Left lung (tissue), 10 donors: ENCODE data around the gene ZFP1. TPM values are rescaled to one million over a fixed set of nuclear protein-coding genes. Genes with fewer than 3 reads are reported as not detected.
A peak's percentile ranks its signal among the peaks of the same experiment; 100 is the strongest.
"Not testable (repeated sequence)": the region's sequence is repeated elsewhere in the genome, so short reads cannot be mapped to it uniquely, and the experiment has no call there.

ENCODE experiments used
- ATAC-seq: fragments of 200-7000 bp; cut with Tn5 transposase; one replicate; pipeline ENCODE4 v1.9.1; 2020; ENCODE audit warnings: moderate library complexity
- DNase-seq, 4 donors: peaks; one replicate each; pipeline ENCODE4 v3.0.0-alpha.2; 2013 to 2020
- H3K27ac ChIP-seq, 2 donors: fragments of 200-600 bp; sonication (generic) in 1 of 2; one replicate each; pipeline versions ENCODE4 v1.5.0 to v1.8.0; 2020 to 2021
- H3K27me3 ChIP-seq, 2 donors: fragments of 200-600 bp; sonication (generic) in 1 of 2; one replicate each; pipeline versions ENCODE4 v1.5.0 to v1.8.0; 2020 to 2021
- H3K36me3 ChIP-seq, 2 donors: fragments of 200-600 bp; sonication (generic) in 1 of 2; one replicate each; pipeline versions ENCODE4 v1.5.0 to v1.8.0; 2020 to 2021
- H3K4me1 ChIP-seq, 2 donors: fragments of 200-600 bp; one replicate each; pipeline ENCODE4 v1.8.0; 2021
- H3K4me3 ChIP-seq, 2 donors: fragments of 200-600 bp; sonication (generic) in 1 of 2; one replicate each; pipeline versions ENCODE4 v1.5.0 to v1.8.0; 2020 to 2021; ENCODE audit warnings: mild to moderate bottlenecking in 1 of 2
- H3K9me3 ChIP-seq, 2 donors: fragments of 200-600 bp; sonication (generic) in 1 of 2; one replicate each; pipeline versions ENCODE4 v1.5.0 to v1.8.0; 2020 to 2021
- intact Hi-C, 2 donors: fragments of 100-400 bp; cut with DNase I; formaldehyde crosslinking; loops; one replicate each; pipeline versions ENCODE4 v1.11.2 to v1.14.2; 2022
- polyA plus RNA-seq, 6 donors: library from polyadenylated mRNA; unstranded; fragments of 120-200 nt; gene quantifications; one replicate each; pipeline ENCODE4 v1.2.1, GENCODE V29; 2013; ENCODE audit not compliant: insufficient read length in 6 of 6
- total RNA-seq, 2 donors: library from RNA; stranded (reverse); fragmentation: NEBNext Ultra II Directional; extraction: Animal tissue kit (Norgen Biotek cat#: 25700); gene quantifications; one replicate each; pipeline ENCODE4 v1.2.1, GENCODE V29; 2021
- TF ChIP-seq, protein P1 (sequence below), 2 donors: fragments of 200-600 bp; sonication (generic) in 1 of 2; IDR thresholded peaks; one replicate each; pipeline versions ENCODE4 v1.5.0 to v1.8.0; 2021; ENCODE audit warnings: antibody characterized with exemption in 2 of 2
- donor health status: DM: no; HTN: yes; CAD: no.
- donor health status: DM: no; HTN: no; CAD: no.

ZFP1 gene
- total and polyA plus RNA-seq, 8 donors, result 8.4 to 25.5 (median 22.4) TPM

DNA sequence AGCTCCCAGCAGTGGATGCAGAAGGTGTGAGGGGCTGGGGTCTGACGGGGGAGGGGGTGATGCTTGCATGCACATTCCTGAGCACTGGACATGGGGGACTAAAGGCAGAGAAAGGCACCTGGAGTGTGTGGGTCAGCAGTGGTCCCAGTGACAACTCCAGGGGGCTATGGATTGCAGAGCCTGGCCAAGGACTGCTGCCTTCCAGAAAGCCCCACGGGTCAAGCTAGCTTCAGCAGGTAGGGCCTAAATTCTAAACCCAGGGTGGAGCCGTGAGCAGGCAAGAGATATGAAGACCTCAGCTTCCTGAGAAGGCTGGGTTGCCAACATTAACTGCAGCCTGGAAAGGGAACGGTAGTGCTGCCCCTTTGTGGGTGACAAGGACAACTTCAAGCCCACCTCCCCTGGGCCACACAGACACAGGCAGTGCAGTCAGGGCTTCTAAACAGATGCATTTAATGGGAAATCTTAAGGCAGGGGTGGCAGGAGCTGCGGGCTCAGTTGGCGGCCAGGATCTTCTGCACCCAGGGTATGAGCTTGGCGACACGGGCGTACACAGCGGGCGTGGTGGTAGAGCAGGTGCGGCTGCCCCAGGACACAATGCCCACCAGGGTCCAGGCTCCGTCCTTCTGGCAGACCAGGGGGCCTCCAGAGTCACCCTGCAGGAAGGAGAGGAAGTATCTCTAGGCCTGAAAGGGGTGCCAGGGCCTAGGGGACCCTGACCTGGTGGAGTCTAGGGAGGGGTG is 55.5 kb downstream of the ZFP1 start:
- no peaks in the 10 kb centered on the region for H3K9me3 ChIP-seq
- H3K36me3 ChIP-seq, result no peaks in the 10 kb centered on the region
- H3K4me1 ChIP-seq, result no peaks in the 10 kb centered on the region
- DNase-seq (peak in 2 of 4 donors; percentile 22 to 51), ATAC-seq (no peak)
- H3K4me3 ChIP-seq, result no peak overlapping the region
- H3K27me3 ChIP-seq, result peaks cover 0 to 11% of the 10 kb centered on the region in 2 donors
- H3K27ac ChIP-seq, result no peak overlapping the region
- intact Hi-C loops, result no loop called here
- TF ChIP-seq, protein P1, sequence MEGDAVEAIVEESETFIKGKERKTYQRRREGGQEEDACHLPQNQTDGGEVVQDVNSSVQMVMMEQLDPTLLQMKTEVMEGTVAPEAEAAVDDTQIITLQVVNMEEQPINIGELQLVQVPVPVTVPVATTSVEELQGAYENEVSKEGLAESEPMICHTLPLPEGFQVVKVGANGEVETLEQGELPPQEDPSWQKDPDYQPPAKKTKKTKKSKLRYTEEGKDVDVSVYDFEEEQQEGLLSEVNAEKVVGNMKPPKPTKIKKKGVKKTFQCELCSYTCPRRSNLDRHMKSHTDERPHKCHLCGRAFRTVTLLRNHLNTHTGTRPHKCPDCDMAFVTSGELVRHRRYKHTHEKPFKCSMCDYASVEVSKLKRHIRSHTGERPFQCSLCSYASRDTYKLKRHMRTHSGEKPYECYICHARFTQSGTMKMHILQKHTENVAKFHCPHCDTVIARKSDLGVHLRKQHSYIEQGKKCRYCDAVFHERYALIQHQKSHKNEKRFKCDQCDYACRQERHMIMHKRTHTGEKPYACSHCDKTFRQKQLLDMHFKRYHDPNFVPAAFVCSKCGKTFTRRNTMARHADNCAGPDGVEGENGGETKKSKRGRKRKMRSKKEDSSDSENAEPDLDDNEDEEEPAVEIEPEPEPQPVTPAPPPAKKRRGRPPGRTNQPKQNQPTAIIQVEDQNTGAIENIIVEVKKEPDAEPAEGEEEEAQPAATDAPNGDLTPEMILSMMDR (IDR thresholded peaks at IDR 0.05), result no peak

GRCh38 chr16:75204410-75204758 is 56.1 kb downstream of the ZFP1 start:
- Histone ChIP-seq H3K4me1 (no peaks in the 10 kb centered on the region), H3K36me3 (no peaks in the 10 kb centered on the region), H3K27me3 (peaks cover 0 to 9% of the 10 kb centered on the region in 2 donors), H3K27ac (no peak overlapping the region), H3K9me3 (no peaks in the 10 kb centered on the region), H3K4me3 (no peak overlapping the region)
- TF ChIP-seq, protein P1 (IDR thresholded peaks at IDR 0.05), result no peak
- intact Hi-C loops, result no loop called here
- peak in 2 of 4 donors; percentile 23 to 25 for DNase-seq
- ATAC-seq, result no peak

DNA sequence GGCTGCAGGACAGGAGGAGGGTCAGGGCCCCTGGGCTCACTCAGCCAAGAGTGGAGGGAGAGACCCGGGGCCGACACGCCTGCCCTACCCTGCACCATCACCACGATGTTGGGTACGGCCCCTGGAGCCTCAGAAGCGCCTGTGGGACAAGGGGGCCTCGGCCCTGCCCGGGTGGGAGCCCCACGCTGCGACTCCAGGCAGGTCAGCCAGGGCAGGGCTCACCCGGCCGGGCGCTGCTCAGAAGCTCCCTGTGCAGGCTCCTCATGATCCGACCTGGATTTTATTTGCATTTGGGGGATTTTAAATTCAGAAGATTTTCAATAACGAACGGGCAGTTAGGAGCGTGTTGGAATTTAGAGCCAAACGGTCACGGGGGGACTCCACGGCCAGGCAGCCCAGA is 56.6 kb downstream of the ZFP1 start:
- H3K9me3 ChIP-seq, intact Hi-C loops, H3K36me3 ChIP-seq, H3K27me3 ChIP-seq, H3K4me1 ChIP-seq, DNase-seq, H3K27ac ChIP-seq, ATAC-seq, H3K4me3 ChIP-seq: not testable (repeated sequence)

DNA sequence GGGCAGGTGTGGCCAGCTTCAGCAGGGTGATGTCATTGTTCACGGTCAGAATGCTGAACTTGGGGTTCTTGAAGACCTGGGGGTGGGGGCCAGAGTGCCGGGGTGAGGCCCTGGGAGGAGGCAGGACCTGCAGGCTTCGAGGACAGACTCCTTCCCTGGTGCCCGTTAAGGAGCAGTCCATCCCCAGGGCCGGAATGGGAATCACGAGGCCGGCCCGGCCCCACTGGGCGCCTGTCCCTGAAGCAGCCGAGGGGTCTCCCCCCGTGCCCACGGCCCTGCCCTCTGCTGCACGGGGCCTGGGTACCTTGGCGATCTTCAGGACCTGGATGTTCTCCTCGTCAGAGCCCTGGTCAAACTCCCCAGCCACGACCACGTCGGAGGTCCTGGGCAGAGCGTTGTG is 57.1 kb downstream of the ZFP1 start:
- intact Hi-C loops, H3K4me3 ChIP-seq, H3K36me3 ChIP-seq, DNase-seq, H3K9me3 ChIP-seq, ATAC-seq, H3K27ac ChIP-seq, H3K4me1 ChIP-seq, H3K27me3 ChIP-seq: not testable (repeated sequence)

- H3K4me1 ChIP-seq, ATAC-seq, H3K27ac ChIP-seq, H3K9me3 ChIP-seq, H3K27me3 ChIP-seq, H3K36me3 ChIP-seq, H3K4me3 ChIP-seq: not testable (repeated sequence)
- intact Hi-C loops, result loop anchor here in 1 of 2 donors (2.0 kb wide), 1 partner anchor 19 kb away; no protein-coding TSS in a partner anchor
- DNase-seq, result peak in 1 of 4 donors; percentile 64
Observed at GRCh38 chr16:75205961-75206748, 57.8 kb downstream of the ZFP1 start.

- H3K9me3 ChIP-seq, result no peaks in the 10 kb centered on the region
- intact Hi-C loops, result loop anchor here in 1 of 2 donors (2.0 kb wide), 1 partner anchor 18 kb away; no protein-coding TSS in a partner anchor
- H3K4me1 ChIP-seq, result no peaks in the 10 kb centered on the region
- H3K27ac ChIP-seq, result no peak within 1 kb of the TSS
- no peaks in the 10 kb centered on the region for H3K27me3 ChIP-seq
- TF ChIP-seq, protein P1 (IDR thresholded peaks at IDR 0.05), result no peak
- DNase-seq (peak in 1 of 4 donors; percentile 71), ATAC-seq (no peak)
- no peak within 1 kb of the TSS for H3K4me3 ChIP-seq
- H3K36me3 ChIP-seq, result no peaks in the 10 kb centered on the region
Observed at GRCh38 chr16:75206749-75207451, 58.6 kb downstream of the ZFP1 start, which contains the start of gene CTRB2. CTRB2 (minus strand) TSS chr16:75207161; CDS start chr16:75207141, 20 bp downstream.
